ENCODE results near the gene COPS6.

DNA sequence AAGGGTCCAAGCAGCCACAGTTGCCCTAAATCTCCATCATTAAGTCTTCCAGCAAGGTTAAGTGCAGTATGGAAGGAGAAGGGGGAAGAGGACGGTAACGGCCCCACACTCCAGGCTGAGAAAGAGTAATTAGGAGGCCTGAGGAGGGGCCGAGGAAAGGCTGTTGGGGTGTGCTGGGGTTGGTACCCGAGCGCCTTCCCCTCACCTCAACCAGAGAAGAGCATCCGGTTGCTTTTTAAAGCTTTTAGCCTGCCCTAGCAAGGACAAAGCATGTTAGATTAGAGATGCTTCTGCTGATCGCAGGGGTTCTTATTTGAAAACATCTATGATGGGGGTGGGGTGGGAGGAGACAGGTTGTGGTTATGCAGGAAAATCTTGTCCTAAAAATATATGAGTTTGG, 48.2 kb upstream of the COPS6 start:
- TF ChIP-seq, protein P1, sequence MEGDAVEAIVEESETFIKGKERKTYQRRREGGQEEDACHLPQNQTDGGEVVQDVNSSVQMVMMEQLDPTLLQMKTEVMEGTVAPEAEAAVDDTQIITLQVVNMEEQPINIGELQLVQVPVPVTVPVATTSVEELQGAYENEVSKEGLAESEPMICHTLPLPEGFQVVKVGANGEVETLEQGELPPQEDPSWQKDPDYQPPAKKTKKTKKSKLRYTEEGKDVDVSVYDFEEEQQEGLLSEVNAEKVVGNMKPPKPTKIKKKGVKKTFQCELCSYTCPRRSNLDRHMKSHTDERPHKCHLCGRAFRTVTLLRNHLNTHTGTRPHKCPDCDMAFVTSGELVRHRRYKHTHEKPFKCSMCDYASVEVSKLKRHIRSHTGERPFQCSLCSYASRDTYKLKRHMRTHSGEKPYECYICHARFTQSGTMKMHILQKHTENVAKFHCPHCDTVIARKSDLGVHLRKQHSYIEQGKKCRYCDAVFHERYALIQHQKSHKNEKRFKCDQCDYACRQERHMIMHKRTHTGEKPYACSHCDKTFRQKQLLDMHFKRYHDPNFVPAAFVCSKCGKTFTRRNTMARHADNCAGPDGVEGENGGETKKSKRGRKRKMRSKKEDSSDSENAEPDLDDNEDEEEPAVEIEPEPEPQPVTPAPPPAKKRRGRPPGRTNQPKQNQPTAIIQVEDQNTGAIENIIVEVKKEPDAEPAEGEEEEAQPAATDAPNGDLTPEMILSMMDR (IDR thresholded peaks at IDR 0.05), result no peak
- no peak for TF ChIP-seq EP300 (IDR thresholded peaks at IDR 0.05)
